ENCODE measurements around the gene NOXO1.

NOXO1 gene

GRCh38 chr16:1974157-1975070 lies 6.9 kb downstream of the NOXO1 start:
- no peak overlapping the region for H3K4me3 ChIP-seq (ENCODE audit: low read depth, low read length)
- no peak for DNase-seq (ENCODE audit: low read depth)
- TF ChIP-seq CTCF (IDR thresholded peaks at IDR 0.05; ENCODE audit: low read depth, low read length) (no peak), MYC (IDR thresholded peaks at IDR 0.05; ENCODE audit: low read depth, low read length) (no peak), POLR2A (IDR thresholded peaks at IDR 0.05; ENCODE audit: extremely low read depth, insufficient read length) (no peak)
- TF ChIP-seq, protein P1, sequence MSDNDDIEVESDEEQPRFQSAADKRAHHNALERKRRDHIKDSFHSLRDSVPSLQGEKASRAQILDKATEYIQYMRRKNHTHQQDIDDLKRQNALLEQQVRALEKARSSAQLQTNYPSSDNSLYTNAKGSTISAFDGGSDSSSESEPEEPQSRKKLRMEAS (IDR thresholded peaks at IDR 0.05; ENCODE audit: low read depth, low read length), result no peak

DNA sequence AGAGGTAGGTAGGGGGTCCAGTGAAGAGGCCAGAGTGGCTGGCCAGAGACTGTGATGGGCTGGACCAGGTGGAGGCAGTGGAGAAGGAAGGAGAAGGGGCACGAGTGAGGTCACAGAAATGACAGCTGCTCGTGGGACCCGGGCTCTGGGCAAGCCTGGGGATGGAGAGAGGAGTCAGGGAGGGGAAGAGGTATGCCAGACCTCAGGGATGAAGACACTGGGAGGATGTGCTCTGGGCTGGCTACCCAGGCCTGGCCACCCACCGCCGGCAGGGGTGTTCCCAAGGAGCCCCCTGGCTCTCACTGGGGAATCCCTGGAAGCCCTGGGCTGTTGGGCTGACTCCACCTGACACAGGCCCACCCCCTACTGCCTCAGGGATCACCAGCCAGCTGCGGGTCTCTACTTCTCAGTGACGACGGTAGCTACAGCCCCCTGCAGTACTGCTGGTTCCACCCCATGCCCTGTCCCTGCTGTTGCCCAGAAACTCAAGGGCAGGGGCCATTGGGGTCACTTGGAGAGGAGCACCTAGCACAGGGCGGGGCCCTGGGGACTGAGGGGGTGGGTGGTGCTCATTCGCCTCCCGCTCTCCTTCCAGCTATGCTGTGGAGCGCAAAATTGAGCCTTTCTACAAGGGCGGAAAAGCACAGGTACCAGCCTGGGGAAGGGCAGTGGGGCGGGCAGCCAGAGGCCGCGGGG lies 7.7 kb downstream of the NOXO1 start:
- DNase-seq (ENCODE audit: low read depth), result no peak
- no peak for TF ChIP-seq MYC (IDR thresholded peaks at IDR 0.05; ENCODE audit: low read depth, low read length)
- TF ChIP-seq, protein P1 (IDR thresholded peaks at IDR 0.05; ENCODE audit: low read depth, low read length), result no peak
- H3K4me3 ChIP-seq (ENCODE audit: low read depth, low read length), result no peak overlapping the region

GRCh38 chr16:1972490-1972877 lies 8.8 kb downstream of the NOXO1 start:
- H3K4me3 ChIP-seq (ENCODE audit: low read depth, low read length), result peak overlapping the region; percentile 79
- TF ChIP-seq POLR2A (IDR thresholded peaks at IDR 0.05; ENCODE audit: extremely low read depth, insufficient read length), result no peak
- TF ChIP-seq CTCF (IDR thresholded peaks at IDR 0.05; ENCODE audit: low read depth, low read length), result no peak
- TF ChIP-seq, protein P1 (IDR thresholded peaks at IDR 0.05; ENCODE audit: low read depth, low read length), result no peak
- no peak for TF ChIP-seq MYC (IDR thresholded peaks at IDR 0.05; ENCODE audit: low read depth, low read length)
- DNase-seq (ENCODE audit: low read depth), result peak; percentile 45

DNA sequence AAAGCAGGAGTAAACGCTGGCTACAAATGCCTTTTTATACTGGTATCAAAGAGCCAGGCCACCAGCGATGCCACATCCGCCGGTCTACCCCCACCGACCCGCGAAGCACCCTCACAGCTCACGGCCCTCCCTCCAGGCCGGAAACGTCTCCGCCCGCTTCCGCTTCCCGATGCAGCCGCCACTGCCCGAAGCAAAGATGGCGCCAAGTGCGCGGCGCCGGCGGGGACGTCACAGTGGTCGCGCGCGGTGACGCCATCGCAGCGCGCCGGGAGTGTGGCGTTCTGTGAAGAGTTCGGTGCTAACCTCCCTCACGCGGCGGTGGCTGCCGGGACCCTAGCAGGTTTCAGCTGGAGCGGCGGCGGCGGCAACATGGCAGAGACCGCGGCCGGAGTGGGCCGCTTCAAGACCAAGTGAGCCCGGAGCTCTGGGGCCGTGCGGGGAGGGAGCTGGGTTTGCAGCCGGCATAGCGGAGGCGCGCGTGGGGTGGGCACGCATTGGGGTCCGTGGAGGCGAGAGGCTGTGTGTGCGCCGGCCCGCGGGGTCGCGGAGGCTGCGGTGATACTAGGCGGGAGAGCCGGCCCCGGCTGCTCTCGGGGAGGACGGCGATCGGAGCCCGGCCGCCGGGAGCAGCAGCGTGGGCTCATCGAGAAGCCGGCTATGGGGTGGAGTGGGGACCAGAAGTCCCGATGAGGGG lies 9.3 kb downstream of the NOXO1 start, which contains the start of gene TBL3:
Gene TBL3, plus strand, starts transcription at position 258 of the 694 bp plus-strand sequence. Its CDS starts 112 bp downstream, at position 370.
- H3K4me3 ChIP-seq (ENCODE audit: low read depth, low read length), result peak within 1 kb of the TSS; percentile 79
- peak; percentile 97 for DNase-seq (ENCODE audit: low read depth)
- peak; percentile 84 for TF ChIP-seq MYC (IDR thresholded peaks at IDR 0.05; ENCODE audit: low read depth, low read length)
- TF ChIP-seq CTCF (IDR thresholded peaks at IDR 0.05; ENCODE audit: low read depth, low read length), result no peak
- TF ChIP-seq POLR2A (IDR thresholded peaks at IDR 0.05; ENCODE audit: extremely low read depth, insufficient read length), result peak; percentile 94
- TF ChIP-seq, protein P1 (IDR thresholded peaks at IDR 0.05; ENCODE audit: low read depth, low read length), result peak; percentile 67

DNA sequence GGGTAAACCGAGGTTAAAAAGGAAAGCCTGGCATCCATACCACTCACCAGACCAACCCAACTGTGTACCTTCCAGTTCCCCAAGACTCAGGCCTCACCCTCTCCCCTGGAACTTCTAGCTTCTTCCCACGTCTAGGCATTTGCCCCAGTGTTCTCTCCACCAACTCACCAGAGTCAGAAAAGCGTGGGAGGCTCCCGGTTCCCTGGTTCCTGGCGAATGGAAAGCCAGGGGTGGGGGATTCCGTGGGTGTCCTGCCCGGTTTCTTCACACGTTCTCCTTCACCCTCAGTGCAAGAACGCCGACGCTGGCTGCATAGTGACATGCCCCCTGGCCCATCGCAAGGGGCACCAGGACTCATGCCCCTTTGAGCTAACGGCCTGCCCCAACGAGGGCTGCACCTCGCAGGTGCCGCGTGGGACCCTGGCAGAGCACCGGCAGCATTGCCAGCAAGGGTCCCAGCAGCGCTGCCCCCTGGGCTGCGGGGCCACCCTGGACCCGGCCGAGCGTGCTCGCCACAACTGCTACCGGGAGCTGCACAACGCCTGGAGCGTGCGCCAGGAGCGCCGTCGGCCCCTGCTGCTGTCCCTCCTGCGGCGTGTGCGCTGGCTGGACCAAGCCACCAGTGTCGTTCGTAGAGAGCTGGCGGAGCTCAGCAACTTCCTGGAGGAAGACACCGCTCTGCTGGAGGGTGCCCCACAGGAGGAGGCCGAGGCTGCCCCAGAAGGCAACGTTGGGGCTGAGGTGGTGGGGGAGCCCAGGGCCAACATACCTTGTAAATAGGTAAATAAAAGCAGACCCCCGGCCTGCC lies 12.9 kb downstream of the NOXO1 start:
- H3K4me3 ChIP-seq (ENCODE audit: low read depth, low read length), result no peak overlapping the region
- no peak for DNase-seq (ENCODE audit: low read depth)
- TF ChIP-seq POLR2A (IDR thresholded peaks at IDR 0.05; ENCODE audit: extremely low read depth, insufficient read length) (no peak), MYC (IDR thresholded peaks at IDR 0.05; ENCODE audit: low read depth, low read length) (no peak), CTCF (IDR thresholded peaks at IDR 0.05; ENCODE audit: low read depth, low read length) (no peak)
- TF ChIP-seq, protein P1 (IDR thresholded peaks at IDR 0.05; ENCODE audit: low read depth, low read length), result no peak
